ENCODE results near the gene MARCHF2.
A peak's percentile ranks its signal among the peaks of the same experiment; 100 is the strongest.
"Not testable (repeated sequence)": the region's sequence is repeated elsewhere in the genome, so short reads cannot be mapped to it uniquely, and the experiment has no call there.

The MARCHF2 gene

GRCh38 chr19:8413629-8413995 lies 507 bp downstream of the MARCHF2 start:
- DNase-seq, result no peak

GRCh38 chr19:8416796-8417195 lies 3.7 kb downstream of the MARCHF2 start:
- DNase-seq, result no peak

GRCh38 chr19:8421484-8422461 lies 8.7 kb downstream of the MARCHF2 start:
- no peak for DNase-seq

DNA sequence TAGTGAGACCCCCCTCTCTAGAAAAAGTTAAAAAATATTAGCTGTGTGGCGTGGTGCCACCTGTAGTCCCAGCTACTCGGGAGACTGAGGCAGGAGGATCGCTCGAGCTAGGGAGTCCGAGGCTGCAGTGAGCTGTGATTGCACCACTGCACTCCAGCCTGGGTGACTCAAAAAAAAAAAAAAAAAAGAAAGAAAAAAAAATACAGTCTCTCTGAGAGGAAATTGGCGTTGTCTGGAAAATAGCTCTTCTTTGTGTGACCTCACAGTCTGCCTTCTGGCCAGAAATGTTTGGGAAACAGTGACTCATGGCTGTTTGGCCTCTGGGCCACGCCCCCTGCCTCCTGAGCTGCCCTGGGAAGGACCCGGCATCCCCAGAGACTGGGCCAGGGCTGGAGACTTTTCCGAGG lies 10.7 kb downstream of the MARCHF2 start:
- no peak for DNase-seq

- not testable (repeated sequence) for DNase-seq
Measured at GRCh38 chr19:8425331-8425730, 12.2 kb downstream of the MARCHF2 start.

- DNase-seq, result no peak
Measured at GRCh38 chr19:8426283-8426682, 13.2 kb downstream of the MARCHF2 start.

DNA sequence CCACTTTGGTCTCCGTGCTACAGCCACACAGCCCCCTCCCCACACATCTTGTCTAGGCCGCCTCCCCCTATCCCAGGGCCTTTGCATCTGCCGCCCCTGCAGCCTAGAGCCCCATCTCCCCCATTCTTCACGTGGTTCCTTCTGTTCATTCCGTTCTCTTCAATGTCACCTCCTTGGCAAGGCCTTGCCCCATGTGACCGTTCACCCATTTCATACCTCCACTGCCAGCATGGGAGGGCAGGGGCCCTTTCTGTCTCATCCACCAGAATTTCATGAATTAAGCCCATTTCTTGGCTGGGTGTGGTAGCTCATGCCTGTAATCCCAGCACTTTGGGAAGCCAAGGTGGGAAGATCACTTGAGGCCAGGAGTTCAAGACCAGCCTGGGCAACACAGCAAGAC lies 15.9 kb downstream of the MARCHF2 start:
- no peak for DNase-seq

DNA sequence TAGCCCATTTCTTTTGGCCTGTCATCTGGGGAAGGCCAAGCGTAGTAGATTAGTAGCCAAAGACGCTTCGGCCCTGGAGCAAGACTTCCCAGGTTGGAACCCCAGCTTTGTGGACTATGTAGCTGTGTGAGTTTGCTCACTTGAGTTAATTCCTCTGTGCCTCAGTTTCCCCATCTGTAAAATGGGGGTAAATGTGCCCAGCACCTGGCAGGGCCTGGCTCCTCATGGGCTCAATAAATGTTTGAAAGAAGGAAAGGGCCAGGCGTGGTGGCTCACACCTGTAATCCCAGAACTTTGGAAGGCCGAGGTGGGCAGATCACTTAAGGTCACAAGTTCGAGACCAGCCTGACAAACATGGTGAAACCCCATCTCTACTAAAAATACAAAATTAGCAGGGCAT lies 16.7 kb downstream of the MARCHF2 start:
- DNase-seq, result no peak

- DNase-seq, result no peak
Measured at GRCh38 chr19:8430650-8431049, 17.5 kb downstream of the MARCHF2 start.

- DNase-seq, result no peak
Measured at GRCh38 chr19:8438236-8438635, 25.1 kb downstream of the MARCHF2 start.

- no peak for DNase-seq
Measured at GRCh38 chr19:8441725-8442544, 28.8 kb downstream of the MARCHF2 start.

- DNase-seq, result not testable (repeated sequence)
Measured at GRCh38 chr19:8444140-8444676, 31.1 kb downstream of the MARCHF2 start.

DNA sequence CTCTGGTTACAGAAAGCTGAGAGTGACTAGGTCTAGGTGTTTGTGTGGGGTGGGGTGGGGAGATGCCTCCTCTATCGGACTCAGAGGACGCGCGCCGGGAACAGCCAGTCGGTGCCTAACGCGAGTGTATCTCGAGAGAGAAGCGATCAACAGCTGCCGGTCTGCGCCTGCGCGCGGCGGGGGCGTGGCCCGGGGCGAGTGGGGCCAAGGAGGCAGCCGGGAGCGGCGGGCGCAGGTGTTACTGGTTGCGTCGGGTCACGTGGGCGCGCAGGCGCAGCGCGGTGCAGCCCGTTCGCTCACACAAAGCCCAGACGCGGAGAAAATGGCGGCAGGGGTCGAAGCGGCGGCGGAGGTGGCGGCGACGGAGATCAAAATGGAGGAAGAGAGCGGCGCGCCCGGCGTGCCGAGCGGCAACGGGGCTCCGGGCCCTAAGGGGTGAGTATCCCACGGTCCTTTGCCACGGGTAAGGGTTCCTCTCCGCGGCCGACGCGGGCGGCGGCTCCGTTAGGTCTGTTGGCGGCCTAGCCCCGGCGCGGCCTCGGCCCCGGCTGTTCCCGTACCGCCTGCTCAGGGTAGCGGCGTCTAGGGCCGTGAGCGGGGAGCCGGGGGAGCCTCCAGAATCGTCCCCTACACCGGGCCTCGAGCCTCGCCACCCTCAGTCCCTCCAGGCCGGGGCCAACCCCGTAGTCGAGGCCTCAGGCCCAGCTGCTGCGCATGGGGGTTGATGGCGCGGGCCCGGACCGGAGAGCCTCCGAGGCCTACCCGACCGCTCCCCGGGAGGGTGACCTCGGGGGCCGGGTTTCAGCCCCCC lies 31.8 kb downstream of the MARCHF2 start, which contains the start of gene HNRNPM:
Gene HNRNPM (plus strand): TSS at position 299 of the 811 bp plus-strand sequence. CDS start 24 bp downstream, at position 323.
- DNase-seq, result peak; percentile 97

DNA sequence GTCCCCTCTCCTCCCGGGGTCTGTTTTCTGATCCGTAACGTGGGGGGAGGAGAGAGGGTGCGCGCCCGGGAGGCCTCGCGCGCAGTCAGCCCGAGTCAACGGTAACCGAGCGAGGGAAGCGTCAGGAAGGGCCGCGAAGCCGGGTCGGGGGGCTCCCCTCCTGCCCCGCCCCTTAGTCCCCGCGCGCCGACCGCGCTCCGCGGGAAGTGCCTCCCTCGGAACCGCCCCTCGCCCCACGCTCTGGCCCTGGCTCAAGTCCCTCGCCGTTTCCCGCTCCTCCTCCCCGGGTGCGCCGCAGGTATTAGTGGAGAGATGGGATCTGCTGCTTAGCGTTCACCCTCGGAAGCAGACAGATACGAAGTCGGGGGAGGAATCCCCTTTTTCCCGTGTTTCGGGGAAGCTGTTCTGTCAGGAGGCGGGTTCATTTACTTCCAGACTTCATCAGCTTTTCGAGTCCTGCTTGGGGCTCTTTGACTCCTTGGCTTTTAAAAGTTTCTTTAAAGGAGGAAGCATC lies 32.4 kb downstream of the MARCHF2 start:
- peak; percentile 16 for DNase-seq

DNA sequence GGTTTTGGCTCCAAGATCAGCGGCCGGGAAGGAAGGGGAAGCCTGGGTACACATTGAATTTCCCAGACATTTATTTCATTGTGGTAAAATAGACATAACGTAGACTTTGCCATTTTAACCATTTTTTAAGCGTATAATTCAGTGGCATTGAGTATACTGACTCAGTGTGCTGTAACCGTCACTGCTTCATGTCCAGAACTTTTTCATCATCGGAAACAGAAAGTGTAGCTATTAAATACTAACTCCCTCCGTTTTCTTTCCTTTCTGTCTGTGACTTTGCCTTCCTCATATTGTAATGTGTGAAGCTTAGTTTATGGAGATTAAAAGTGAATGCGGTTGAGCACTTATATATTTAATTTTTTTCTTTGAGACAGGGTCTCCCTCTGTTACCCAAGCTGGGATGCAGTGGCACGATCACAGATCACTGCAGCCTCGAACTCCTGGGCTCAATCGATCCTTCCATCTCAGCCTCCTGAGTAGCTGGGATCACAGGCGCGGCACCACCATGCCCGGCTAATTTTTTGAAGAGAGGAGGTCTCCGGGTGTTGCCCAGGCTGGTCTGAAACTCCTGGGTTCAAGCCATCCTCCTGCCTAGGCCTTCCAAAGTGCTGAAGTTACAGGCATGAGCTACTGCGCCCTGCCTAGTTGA lies 33.1 kb downstream of the MARCHF2 start:
- DNase-seq, result no peak

GRCh38 chr19:8449830-8450229 lies 36.7 kb downstream of the MARCHF2 start:
- no peak for DNase-seq

DNA sequence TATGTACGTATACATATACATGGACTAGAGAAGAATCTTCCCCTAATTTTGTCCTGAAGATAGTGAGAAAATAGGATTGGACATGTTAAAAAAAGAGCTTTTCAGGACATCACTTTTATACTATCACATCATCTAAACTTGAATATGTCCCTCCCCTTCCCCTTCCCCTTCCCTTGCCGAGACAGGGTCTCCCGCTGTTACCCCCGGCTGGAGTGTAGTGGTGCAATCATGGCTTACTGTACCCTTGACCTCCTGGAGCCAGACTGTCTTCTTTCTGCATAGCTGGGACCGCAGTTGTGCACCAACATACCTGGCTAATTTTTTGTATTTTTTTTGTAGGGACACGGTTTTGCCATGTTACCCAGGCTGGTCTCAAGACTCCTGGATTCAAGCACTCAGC lies 38.3 kb downstream of the MARCHF2 start:
- DNase-seq, result no peak

DNA sequence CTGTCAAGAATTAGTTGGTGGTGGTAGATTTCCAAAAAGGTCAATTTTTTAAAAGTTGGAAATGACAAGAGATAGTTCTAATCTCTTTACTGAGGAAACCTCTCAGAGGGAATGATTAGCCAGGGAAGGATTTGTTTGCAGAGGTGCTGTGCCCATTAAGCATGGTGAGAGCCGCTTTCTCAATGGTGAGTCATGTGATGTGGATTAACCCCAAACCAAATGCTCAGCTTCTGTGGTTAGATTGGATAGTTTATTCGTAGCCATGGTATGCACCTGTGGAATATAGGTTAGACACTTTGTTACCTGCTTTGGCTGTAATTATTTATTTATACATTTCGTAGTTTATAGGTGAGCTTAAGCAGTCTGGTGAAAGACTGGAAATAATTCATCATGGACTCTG lies 38.8 kb downstream of the MARCHF2 start:
- no peak for DNase-seq

- DNase-seq, result no peak
Measured at GRCh38 chr19:8452446-8453123, 39.5 kb downstream of the MARCHF2 start.

- no peak for DNase-seq
Measured at GRCh38 chr19:8453616-8454015, 40.5 kb downstream of the MARCHF2 start.

- DNase-seq, result no peak
Measured at GRCh38 chr19:8454218-8454617, 41.1 kb downstream of the MARCHF2 start.

All from NCI-H1092 (cell line).